AG04450 (cell line): ENCODE measurements around the gene CNOT6. TPM values are rescaled to one million over a fixed set of nuclear protein-coding genes. Genes with fewer than 3 reads are reported as not detected.

Experiments
- CTCF ChIA-PET: fragments of 300-600, 350-600 bp; formaldehyde crosslinking; extraction: SDS; loops from one replicate; lab custom pipeline; 2022; ENCODE audit warnings: antibody characterized with exemption, inconsistent platforms; lab: Charles Lee
- POLR2A ChIA-PET: fragments of 350-600 bp; formaldehyde crosslinking; extraction: SDS; loops from one replicate; lab custom pipeline; 2021; ENCODE audit warnings: antibody characterized with exemption, inconsistent platforms; lab: Yijun Ruan, JAX
- DNase-seq: peaks from one replicate; pipeline ENCODE4 v3.0.0-alpha.2; 2011; ENCODE audit warnings: low read depth, low spot score
- H3K27ac ChIP-seq: one replicate; pipeline ENCODE4 v1.5.1; 2012; ENCODE audit warnings: low read depth, low read length, control low read depth
- H3K27me3 ChIP-seq: one replicate; pipeline ENCODE4 v1.6.0; 2012; ENCODE audit warnings: low read length; ENCODE audit not compliant: control insufficient read depth, insufficient read depth
- H3K4me3 ChIP-seq: 2 replicates; pipeline ENCODE4 v1.5.1; 2011; ENCODE audit warnings: mild to moderate bottlenecking, low read depth, low read length, control low read depth
- H3K9me3 ChIP-seq: 2 replicates; pipeline ENCODE4 v1.5.1; 2012; ENCODE audit warnings: low read length; ENCODE audit not compliant: control insufficient read depth, insufficient read depth
- CTCF ChIP-seq: IDR thresholded peaks from 2 replicates; pipeline ENCODE4 v1.5.1; 2011; ENCODE audit warnings: low read depth, low read length, control low read depth, inconsistent platforms
- polyA plus RNA-seq: library from polyadenylated mRNA; depleted of rRNA; stranded (reverse); fragments of >200 nt; gene quantifications from 2 replicates; pipeline ENCODE4 v1.2.3, GENCODE V29; 2011

CNOT6 gene
- polyA plus RNA-seq, 1 experiment: 21.5 TPM

DNA sequence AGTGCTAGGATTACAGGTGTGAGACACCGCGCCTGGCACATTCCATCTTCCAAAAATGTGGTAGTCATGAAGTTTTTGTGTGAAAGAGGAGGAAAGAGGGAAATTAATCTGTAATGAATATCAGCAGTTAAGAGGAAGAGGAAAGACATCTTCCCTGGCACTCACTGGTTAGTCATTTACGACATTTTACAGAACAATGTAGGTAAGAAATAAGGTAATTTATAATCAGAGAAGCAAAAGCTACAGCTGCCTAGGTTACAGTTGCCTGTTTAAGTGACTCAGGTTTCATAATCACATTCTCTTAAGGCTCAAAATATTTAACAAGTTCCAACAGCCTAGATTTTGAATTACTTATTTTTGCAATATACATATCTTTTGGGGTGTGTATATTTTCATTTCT lies 26.9 kb downstream of the CNOT6 start:
- CTCF ChIA-PET: interaction anchor here (1.0 kb wide), 1 partner anchor 31 kb away, joined by 4 read pairs; no protein-coding TSS in a partner anchor
- DNase-seq: no peak

DNA sequence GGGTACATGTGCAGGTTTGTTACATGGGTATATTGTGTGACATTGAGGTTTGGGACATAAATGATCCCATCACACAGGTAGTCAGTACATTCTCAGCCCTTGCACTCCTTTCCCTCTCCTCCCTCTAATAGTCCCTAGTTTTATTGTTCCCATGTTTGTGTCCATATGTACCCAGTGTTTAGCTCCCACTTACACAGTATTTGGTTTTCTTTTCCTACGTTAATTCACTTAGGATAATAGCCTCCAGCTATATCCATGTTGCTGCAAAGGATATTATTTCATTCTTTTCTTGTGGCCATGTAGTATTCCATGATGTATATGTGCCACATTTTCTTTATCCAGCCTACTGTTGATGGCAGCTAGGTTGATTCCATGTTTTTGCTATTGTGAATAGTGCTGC lies 27.4 kb downstream of the CNOT6 start:
- Histone ChIP-seq H3K27ac (no peak overlapping the region), H3K4me3 (no peak overlapping the region), H3K9me3 (no peaks in the 10 kb centered on the region), H3K27me3 (no peaks in the 10 kb centered on the region)
- ChIA-PET CTCF (interaction anchor here (0.7 to 1.3 kb wide), 3 partner anchors 31 to 193 kb away, joined by 3 to 4 read pairs (median 3); no protein-coding TSS in a partner anchor), POLR2A (no interaction called here)
- TF ChIP-seq CTCF: no peak
- no peak for DNase-seq

More for the DNA sequence above, 26.9 kb downstream of the CNOT6 start:
- POLR2A ChIA-PET: no interaction called here
- Histone ChIP-seq H3K27ac (no peak overlapping the region), H3K27me3 (no peaks in the 10 kb centered on the region), H3K4me3 (no peak overlapping the region), H3K9me3 (no peaks in the 10 kb centered on the region)
- TF ChIP-seq CTCF: no peak

DNA sequence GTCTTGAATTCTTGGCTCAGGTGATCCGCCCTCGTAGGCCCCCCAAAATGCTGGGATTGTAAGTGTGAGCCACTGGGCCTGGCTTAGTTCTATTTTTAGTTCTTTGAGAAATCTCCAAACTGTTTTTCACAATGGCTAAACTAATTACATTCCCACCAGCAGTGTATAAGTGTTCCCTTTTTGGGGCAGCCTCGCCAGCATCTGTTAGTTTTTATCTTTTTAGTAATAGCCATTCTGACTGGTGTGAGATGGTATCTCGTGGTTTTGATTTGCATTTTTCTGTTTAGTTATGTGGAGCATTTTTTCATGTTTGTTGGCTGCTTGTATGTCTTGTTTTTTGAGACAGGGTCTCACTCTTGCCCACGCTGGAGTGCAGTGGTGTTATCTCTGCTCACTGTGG lies 28.2 kb downstream of the CNOT6 start:
- H3K4me3 ChIP-seq: no peak overlapping the region
- ChIA-PET CTCF (interaction anchor here (0.7 to 1.3 kb wide), 3 partner anchors 51 to 193 kb away, joined by 3 to 6 read pairs (median 3); no protein-coding TSS in a partner anchor), POLR2A (no interaction called here)
- H3K27ac ChIP-seq: no peak overlapping the region
- no peak for TF ChIP-seq CTCF
- no peak for DNase-seq
- no peaks in the 10 kb centered on the region for H3K9me3 ChIP-seq
- H3K27me3 ChIP-seq: no peaks in the 10 kb centered on the region

DNA sequence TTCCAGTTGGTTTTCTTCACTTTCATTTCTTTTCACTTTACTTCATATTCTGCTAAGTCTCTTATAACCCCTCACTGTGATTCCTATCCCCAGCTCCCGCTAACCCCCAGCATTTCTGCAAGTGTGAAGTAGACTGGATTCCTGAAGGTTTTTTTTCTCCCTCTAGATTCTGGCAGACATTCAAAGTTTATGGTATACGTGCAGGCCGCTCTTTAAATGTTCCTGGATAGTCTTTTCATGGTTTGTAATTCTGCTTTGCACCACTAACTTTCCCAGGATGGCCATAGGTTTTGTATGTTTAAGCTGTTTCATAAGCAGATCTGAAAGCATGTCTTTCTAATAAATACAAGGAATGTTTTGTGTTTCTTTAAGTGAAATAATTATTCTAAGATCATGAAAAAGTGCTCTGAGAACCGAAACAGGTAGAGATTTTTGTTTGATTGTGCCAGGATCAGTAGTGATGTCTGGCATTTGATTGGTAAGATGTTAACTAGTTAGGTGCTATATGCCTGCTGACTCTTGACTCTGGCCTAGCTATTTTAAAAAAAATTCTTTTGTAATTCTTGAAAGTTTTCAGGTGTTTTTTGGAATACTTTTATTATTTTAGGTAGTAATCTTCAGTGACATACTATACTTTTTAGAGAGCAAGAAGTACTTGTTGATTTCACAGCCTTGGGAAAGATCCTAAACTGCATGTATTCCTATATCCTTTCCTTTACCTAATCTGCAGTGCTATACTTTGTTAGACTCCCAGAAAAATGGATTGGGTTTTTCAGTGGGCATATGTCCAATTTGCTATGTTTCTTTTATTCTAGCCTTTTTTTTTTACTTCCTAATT lies 29.7 kb downstream of the CNOT6 start:
- Histone ChIP-seq H3K9me3 (no peaks in the 10 kb centered on the region), H3K27me3 (no peaks in the 10 kb centered on the region), H3K27ac (no peak overlapping the region), H3K4me3 (no peak overlapping the region)
- CTCF ChIA-PET: interaction anchor here (1.3 kb wide), 1 partner anchor 52 kb away, joined by 6 read pairs; no protein-coding TSS in a partner anchor
- POLR2A ChIA-PET: no interaction called here
- no peak for DNase-seq
- no peak for TF ChIP-seq CTCF

DNA sequence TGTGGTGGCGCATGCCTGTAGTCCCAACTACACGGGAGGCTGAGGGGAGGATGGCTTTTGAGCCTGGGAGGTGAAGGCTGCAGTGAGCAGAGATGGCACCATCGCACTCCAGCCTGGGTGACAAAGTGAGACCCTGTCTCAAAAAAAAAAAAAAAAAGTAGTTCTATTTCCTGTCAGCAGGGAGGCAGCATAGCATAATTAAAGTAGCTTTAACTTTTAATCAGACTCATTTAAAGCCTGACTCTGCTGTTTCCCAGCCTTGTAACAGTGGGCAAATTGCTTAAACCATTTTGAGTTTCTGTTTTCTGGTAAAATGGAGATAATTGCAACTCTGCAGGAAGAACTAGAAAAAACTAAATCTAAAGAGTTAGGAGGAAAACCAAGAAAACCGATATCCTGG lies 31.2 kb downstream of the CNOT6 start:
- Histone ChIP-seq H3K27ac (no peak overlapping the region), H3K9me3 (no peaks in the 10 kb centered on the region), H3K4me3 (no peak overlapping the region), H3K27me3 (no peaks in the 10 kb centered on the region)
- no peak for TF ChIP-seq CTCF
- DNase-seq: no peak
- POLR2A ChIA-PET: no interaction called here
- CTCF ChIA-PET: interaction anchor here (0.6 kb wide), 1 partner anchor 81 kb away, joined by 4 read pairs; no protein-coding TSS in a partner anchor
